Heart left ventricle (tissue), 13 donors: Measurements from ENCODE around the gene PRR23C.

ENCODE experiments used
- CTCF ChIP-seq, 12 donors: fragments of 200-600 bp; sonication (generic) in 4 of 12; IDR thresholded peaks; one replicate each; pipeline versions ENCODE4 v1.5.0 to v1.8.0; 2018 to 2022; ENCODE audit warnings: antibody characterized with exemption in 12 of 12, mild to moderate bottlenecking in 5 of 12
- POLR2A ChIP-seq, 2 donors: fragments of 450-650 bp; IDR thresholded peaks; one replicate each; pipeline ENCODE4 v1.6.1; 2017; ENCODE audit warnings: antibody characterized with exemption in 2 of 2, mild to moderate bottlenecking in 2 of 2, moderate library complexity in 2 of 2
- donor health status: ischemic (EF 13 %, LVEDD 7.1; RV severe dilation, severe dysfunction).
- donor health status: DM: no; HTN: yes; CAD: no.
- donor health status: DM: no; HTN: no; CAD: no.
- donor health status: ischemic (EF 25% LVEDD 6.9; RV normal size, moderate dysfunction).
- donor health status: ischemic (EF 25% LVEDD 5.7; RV mildly dilated, moderate dysfunction).
- donor health status: ischemic (EF 35%, LVEDD 5.7; RV mildly dilated, moderate dysfunction).
- donor health status: nonischemic (EF 11% LVEDD 7.7; RV severe dilation, severe dysfunction).
- donor health status: DM: yes; HTN: yes; CAD: no.
- donor health status: PGD.
- donor health status: ischemic (EF 29% LVEDD 5.4; RV normal size, mild dysfunction).
- donor health status: nonischemic (EF 23%, LVEDD 6.1; RV moderate dilation, normal function).

GRCh38 chr3:139052802-139053600 lies 8.3 kb upstream of the PRR23C start:
- TF ChIP-seq CTCF (IDR thresholded peaks at IDR 0.05) (no peak), POLR2A (IDR thresholded peaks at IDR 0.05) (no peak)
